IMR-90 (cell line): ENCODE results near the gene NUP93. TPM values are rescaled to one million over a fixed set of nuclear protein-coding genes. Genes with fewer than 3 reads are reported as not detected.

Experiments
- ATAC-seq: fragments of 200-7000 bp; cut with Tn5 transposase; 2 replicates; pipeline ENCODE4 v1.9.1; 2020; ENCODE audit warnings: low read depth, mild to moderate bottlenecking, moderate library complexity
- BruUV-seq: library from RNA; stranded (reverse); fragments of 400-500 nt; replicated peaks from 2 replicates; lab custom pipeline; 2021; lab: Mats Ljungman, UMichigan
- CTCF ChIA-PET: fragments of 300-600 bp; formaldehyde crosslinking; extraction: SDS; loops from one replicate; lab custom pipeline; 2021; ENCODE audit warnings: antibody characterized with exemption; lab: Yijun Ruan, JAX
- POLR2A ChIA-PET: fragments of 300-600 bp; sonication (Branson Sonifier 250); formaldehyde crosslinking; loops from one replicate; lab custom pipeline; 2022; ENCODE audit warnings: antibody characterized with exemption; ENCODE audit not compliant: unreplicated experiment; lab: Charles Lee
- DNase-seq: peaks from one replicate; pipeline ENCODE4 v3.0.0; 2013
- H2AFZ ChIP-seq: replicated peaks from 2 replicates; pipeline ENCODE3; 2013; ENCODE audit warnings: low read length, mild to moderate bottlenecking; ENCODE audit not compliant: poor library complexity
- H2AK5ac ChIP-seq: 2 replicates; pipeline ENCODE4 v1.6.1; 2013; ENCODE audit warnings: low read depth, low read length, inconsistent platforms
- H2AK9ac ChIP-seq: replicated peaks from 2 replicates; pipeline ENCODE3; 2013; ENCODE audit warnings: mild to moderate bottlenecking, low read depth, low read length, moderate library complexity; ENCODE audit not compliant: poor library complexity
- H2BK120ac ChIP-seq: 2 replicates; pipeline ENCODE4 v1.6.1; 2013; ENCODE audit warnings: low read depth, low read length, inconsistent platforms
- H2BK15ac ChIP-seq: 3 replicates; pipeline ENCODE4 v1.6.1; 2013; ENCODE audit warnings: low read depth, low read length, inconsistent platforms
- H2BK20ac ChIP-seq: 2 replicates; pipeline ENCODE4 v1.6.1; 2013; ENCODE audit warnings: low read depth, mild to moderate bottlenecking, inconsistent platforms, low read length, moderate library complexity
- H2BK5ac ChIP-seq: 2 replicates; pipeline ENCODE4 v1.6.1; 2013; ENCODE audit warnings: mild to moderate bottlenecking, low read depth, low read length, inconsistent platforms; ENCODE audit not compliant: poor library complexity, severe bottlenecking
- H3K14ac ChIP-seq: replicated peaks from 2 replicates; pipeline ENCODE4 v1.6.1; 2013; ENCODE audit warnings: low read depth, low read length, inconsistent platforms
- H3K18ac ChIP-seq: 2 replicates; pipeline ENCODE4 v1.6.1; 2013; ENCODE audit warnings: low read depth, low read length, control low read depth
- H3K23ac ChIP-seq: 2 replicates; pipeline ENCODE4 v1.6.1; 2013; ENCODE audit warnings: low read depth, low read length, inconsistent platforms
- H3K27ac ChIP-seq: 2 replicates; pipeline ENCODE4 v1.5.1; 2013; ENCODE audit warnings: mild to moderate bottlenecking, control low read depth, low read length; ENCODE audit not compliant: insufficient read depth
- H3K27me3 ChIP-seq: 2 replicates; pipeline ENCODE4 v1.6.1; 2013; ENCODE audit warnings: low read length; ENCODE audit not compliant: control insufficient read depth, insufficient read depth
- H3K36me3 ChIP-seq: 2 replicates; pipeline ENCODE4 v1.6.1; 2013; ENCODE audit warnings: low read length, mixed read lengths; ENCODE audit not compliant: control insufficient read depth, insufficient read depth
- H3K4ac ChIP-seq: 2 replicates; pipeline ENCODE4 v1.6.1; 2013; ENCODE audit warnings: low read depth, low read length, inconsistent platforms
- H3K4me1 ChIP-seq: 2 replicates; pipeline ENCODE4 v1.6.1; 2013; ENCODE audit warnings: low read length, mixed read lengths; ENCODE audit not compliant: control insufficient read depth, insufficient read depth
- H3K4me2 ChIP-seq: 2 replicates; pipeline ENCODE4 v1.6.1; 2013; ENCODE audit warnings: low read depth, mild to moderate bottlenecking, control low read depth, low read length, moderate library complexity
- H3K4me3 ChIP-seq: 2 replicates; pipeline ENCODE4 v1.5.1; 2013; ENCODE audit warnings: low read depth, mild to moderate bottlenecking, control low read depth, low read length, moderate library complexity; ENCODE audit not compliant: insufficient read depth
- H3K56ac ChIP-seq: 2 replicates; pipeline ENCODE4 v1.6.1; 2013; ENCODE audit warnings: low read length, inconsistent platforms; ENCODE audit not compliant: insufficient read depth; ENCODE audit errors: extremely low read depth
- H3K79me1 ChIP-seq, 2 experiments: 2 replicates each; pipeline ENCODE4 v1.6.1; 2013; ENCODE audit warnings: low read length in 2 of 2, inconsistent platforms in 1 of 2, low read depth in 1 of 2
- H3K9ac ChIP-seq: 2 replicates; pipeline ENCODE4 v1.6.1; 2013; ENCODE audit warnings: low read depth, low read length, control low read depth
- H3K9me1 ChIP-seq: 2 replicates; pipeline ENCODE4 v1.6.1; 2013; ENCODE audit warnings: low read length, inconsistent platforms; ENCODE audit not compliant: insufficient read depth
- H3K9me3 ChIP-seq: 2 replicates; pipeline ENCODE4 v1.6.1; 2013; ENCODE audit warnings: low read length; ENCODE audit not compliant: control insufficient read depth, insufficient read depth
- H4K20me1 ChIP-seq: 2 replicates; pipeline ENCODE4 v1.6.1; 2013; ENCODE audit warnings: low read length, inconsistent platforms; ENCODE audit not compliant: insufficient read depth
- H4K5ac ChIP-seq: 2 replicates; pipeline ENCODE4 v1.6.1; 2013; ENCODE audit warnings: mild to moderate bottlenecking, low read depth, low read length, control low read depth
- H4K8ac ChIP-seq, 2 experiments: 2 replicates each; pipeline ENCODE4 v1.6.1; 2013; ENCODE audit warnings: low read depth in 2 of 2, low read length in 2 of 2, control low read depth in 1 of 2, inconsistent platforms in 1 of 2
- H4K91ac ChIP-seq: 2 replicates; pipeline ENCODE4 v1.6.1; 2013; ENCODE audit warnings: low read depth, low read length, inconsistent platforms; ENCODE audit not compliant: insufficient read depth
- BHLHE40 ChIP-seq: fragments of 150-350 bp; IDR thresholded peaks from 2 replicates; pipeline ENCODE4 v1.6.1; 2016; ENCODE audit warnings: mild to moderate bottlenecking, low read depth, low read length
- CEBPB ChIP-seq: IDR thresholded peaks from 2 replicates; pipeline ENCODE4 v1.6.1; 2012; ENCODE audit warnings: low read depth, low read length, improper control_type of control experiment
- CHD1 ChIP-seq: IDR thresholded peaks from 2 replicates; pipeline ENCODE4 v1.6.1; 2012; ENCODE audit warnings: low read depth, low read length, improper control_type of control experiment
- CTCF ChIP-seq: conservative IDR thresholded peaks from 2 replicates; pipeline ENCODE4 v1.5.1; 2012; ENCODE audit warnings: mild to moderate bottlenecking, low read depth, low read length, improper control_type of control experiment
- FOS ChIP-seq: fragments of 150-350 bp; IDR thresholded peaks from 2 replicates; pipeline ENCODE4 v1.6.1; 2016; ENCODE audit warnings: low read depth, low read length
- MAFK ChIP-seq: IDR thresholded peaks from 2 replicates; pipeline ENCODE4 v1.6.1; 2012; ENCODE audit warnings: low read depth, low read length, improper control_type of control experiment
- MAZ ChIP-seq: IDR thresholded peaks from 2 replicates; pipeline ENCODE4 v1.6.1; 2012; ENCODE audit warnings: low read depth, mild to moderate bottlenecking, low read length, improper control_type of control experiment, moderate library complexity, borderline replicate concordance
- MXI1 ChIP-seq: IDR thresholded peaks from 2 replicates; pipeline ENCODE4 v1.6.1; 2012; ENCODE audit warnings: low read depth, mild to moderate bottlenecking, low read length, moderate library complexity, borderline replicate concordance
- NFE2L2 ChIP-seq: fragments of 150-350 bp; IDR thresholded peaks from 2 replicates; pipeline ENCODE4 v1.6.1; 2016; ENCODE audit warnings: low read depth, mild to moderate bottlenecking, low read length
- POLR2A ChIP-seq: IDR thresholded peaks from 2 replicates; pipeline ENCODE4 v1.6.1; 2012; ENCODE audit warnings: mild to moderate bottlenecking, low read depth, low read length
- RAD21 ChIP-seq: IDR thresholded peaks from 2 replicates; pipeline ENCODE4 v1.6.1; 2012; ENCODE audit warnings: low read length, improper control_type of control experiment
- RCOR1 ChIP-seq: IDR thresholded peaks from 2 replicates; pipeline ENCODE4 v1.6.1; 2012; ENCODE audit warnings: mild to moderate bottlenecking, low read length, improper control_type of control experiment; ENCODE audit not compliant: insufficient replicate concordance
- RFX5 ChIP-seq: IDR thresholded peaks from 2 replicates; pipeline ENCODE4 v1.8.0; 2012; ENCODE audit warnings: low read depth, mild to moderate bottlenecking, low read length, moderate library complexity
- SMC3 ChIP-seq: fragments of 150-350 bp; IDR thresholded peaks from 2 replicates; pipeline ENCODE4 v1.6.1; 2016; ENCODE audit warnings: low read depth, mild to moderate bottlenecking, antibody characterized with exemption, low read length, moderate library complexity
- USF2 ChIP-seq: fragments of 150-350 bp; IDR thresholded peaks from 2 replicates; pipeline ENCODE4 v1.6.1; 2017; ENCODE audit warnings: mild to moderate bottlenecking, antibody characterized with exemption, low read length, low read depth
- WGBS, 2 experiments: methylation state at CpG; one replicate each; pipeline versions ENCODE4 v1.1.5 to v1.1.7; 2013; ENCODE audit warnings: missing lambda C conversion rate in 2 of 2; ENCODE audit not compliant: insufficient read length in 1 of 2; ENCODE audit errors: extremely low coverage in 2 of 2; 5-methylcytosine and 5-hydroxymethylcytosine counted together
- dilution Hi-C: fragments of 300-500 bp; cut with HindIII; formaldehyde crosslinking; loops from one replicate; pipeline ENCODE4 v1.14.3; 2018; ENCODE audit warnings: low sequenced_read_pairs; ENCODE audit not compliant: unreplicated experiment
- in situ Hi-C: fragments of 300-500 bp; cut with MboI; formaldehyde crosslinking; loops from 3 replicates; pipeline ENCODE4 v1.14.3; 2019; ENCODE audit warnings: low sequenced_read_pairs, inconsistent platforms, mixed read lengths
- intact Hi-C: fragments of 100-400 bp; cut with micrococcal nuclease; formaldehyde crosslinking; loops from 2 replicates; pipeline ENCODE4 v1.10.0; 2022
- polyA plus RNA-seq, 3 experiments: library from polyadenylated mRNA; depleted of rRNA; stranded (reverse); fragments of >200 nt; gene quantifications; 2 replicates each; pipeline ENCODE4 v1.2.3, GENCODE V29; 2012; ENCODE audit warnings: low replicate concordance in 1 of 3
- total RNA-seq: library from RNA; depleted of rRNA; stranded (reverse); fragments of >200 nt; gene quantifications from 2 replicates; pipeline ENCODE4 v1.2.3, GENCODE V29; 2012

The NUP93 gene
- total and polyA plus RNA-seq, 2 of the 4 experiments (the other 2 are of a cell fraction): 54.6 to 72.6 TPM

GRCh38 chr16:56860226-56861020 lies 130.5 kb downstream of the NUP93 start:
- no peak overlapping the region for H2BK120ac ChIP-seq
- H4K20me1 ChIP-seq: no peaks in the 10 kb centered on the region
- ATAC-seq: peak; percentile 24
- H3K18ac ChIP-seq: no peak overlapping the region
- intact Hi-C loops (no loop called here), in situ Hi-C loops (loop anchor here (10.0 kb wide), 1 partner anchor 184 kb away; no protein-coding TSS in a partner anchor), dilution Hi-C loops (no loop called here)
- no peaks in the 10 kb centered on the region for H3K9me3 ChIP-seq
- ChIA-PET CTCF (interaction anchor here (0.7 to 0.9 kb wide), 3 partner anchors 9 to 317 kb away, joined by 3 to 4 read pairs (median 3); no protein-coding TSS in a partner anchor), POLR2A (no interaction called here)
- H3K36me3 ChIP-seq: no peaks in the 10 kb centered on the region
- no peak overlapping the region for H2BK15ac ChIP-seq
- H3K4ac ChIP-seq: no peak overlapping the region
- no peak overlapping the region; a peak in 1 of 4 replicates for H4K8ac ChIP-seq
- no peak overlapping the region for H3K4me3 ChIP-seq
- no peak overlapping the region for H4K5ac ChIP-seq
- no peaks in the 10 kb centered on the region for H3K27me3 ChIP-seq
- BruUV-seq: no TSS peak
- no peak for DNase-seq
- H3K79me1 ChIP-seq: no peaks in the 10 kb centered on the region
- H3K4me1 ChIP-seq: no peaks in the 10 kb centered on the region; the same call in 1 of the 2 replicates
- H2BK5ac ChIP-seq: no peak overlapping the region
- H3K27ac ChIP-seq: no peak overlapping the region
- H2AFZ ChIP-seq: peak overlapping the region; percentile 61
- H4K91ac ChIP-seq: no peak overlapping the region
- H2AK5ac ChIP-seq: no peak overlapping the region; the same call in 1 of the 2 replicates
- H3K56ac ChIP-seq: no peak overlapping the region
- peaks cover 5% of the 10 kb centered on the region; the same call in 1 of the 2 replicates for H3K9me1 ChIP-seq
- no peak overlapping the region for H3K9ac ChIP-seq
- 83% methylated on average over 6 of the region's 9 CpGs; no CpG with 5 or more reads in 1 of the 2 experiments for WGBS, 2 experiments
- H2BK20ac ChIP-seq: no peak overlapping the region
- H3K14ac ChIP-seq: no peak overlapping the region; the same call in 1 of the 2 replicates
- no peak overlapping the region for H3K23ac ChIP-seq
- H2AK9ac ChIP-seq: no peak overlapping the region
- no peak overlapping the region for H3K4me2 ChIP-seq
- TF ChIP-seq USF2: no peak
- no peak for TF ChIP-seq RFX5
- TF ChIP-seq CTCF: no peak
- TF ChIP-seq RCOR1: no peak
- TF ChIP-seq CEBPB: no peak
- no peak for TF ChIP-seq FOS
- TF ChIP-seq RAD21: no peak
- no peak for TF ChIP-seq MAZ
- no peak for TF ChIP-seq BHLHE40
- no peak for TF ChIP-seq MAFK
- no peak for TF ChIP-seq NFE2L2
- no peak for TF ChIP-seq CHD1
- TF ChIP-seq POLR2A: no peak
- TF ChIP-seq SMC3: no peak
- no peak for TF ChIP-seq MXI1
